Measurements from ENCODE around the gene EIF1. TPM values are rescaled to one million over a fixed set of nuclear protein-coding genes. Genes with fewer than 3 reads are reported as not detected.

EIF1 gene
- total RNA-seq, 1 experiment from 2014 or later: 481 TPM

DNA sequence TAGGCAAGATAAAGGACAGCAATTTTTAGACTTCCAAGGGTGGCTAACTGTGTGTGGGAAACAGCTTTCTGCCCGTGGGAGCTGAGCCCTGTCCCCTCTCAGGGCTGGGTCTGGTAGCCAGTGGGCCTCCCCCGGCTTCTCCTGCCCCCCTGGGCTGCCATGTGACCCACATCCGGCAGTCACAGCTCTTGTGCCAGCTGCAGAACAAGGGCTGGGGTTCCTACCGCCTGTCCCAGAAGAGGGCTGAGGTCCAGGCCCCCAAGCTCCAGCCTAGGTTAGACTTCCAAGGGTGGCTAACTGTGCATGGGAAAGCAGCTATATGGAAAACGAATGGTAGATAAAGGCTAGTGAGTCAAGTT lies 29.6 kb downstream of the EIF1 start (continued):
- TF ChIP-seq, protein P1, sequence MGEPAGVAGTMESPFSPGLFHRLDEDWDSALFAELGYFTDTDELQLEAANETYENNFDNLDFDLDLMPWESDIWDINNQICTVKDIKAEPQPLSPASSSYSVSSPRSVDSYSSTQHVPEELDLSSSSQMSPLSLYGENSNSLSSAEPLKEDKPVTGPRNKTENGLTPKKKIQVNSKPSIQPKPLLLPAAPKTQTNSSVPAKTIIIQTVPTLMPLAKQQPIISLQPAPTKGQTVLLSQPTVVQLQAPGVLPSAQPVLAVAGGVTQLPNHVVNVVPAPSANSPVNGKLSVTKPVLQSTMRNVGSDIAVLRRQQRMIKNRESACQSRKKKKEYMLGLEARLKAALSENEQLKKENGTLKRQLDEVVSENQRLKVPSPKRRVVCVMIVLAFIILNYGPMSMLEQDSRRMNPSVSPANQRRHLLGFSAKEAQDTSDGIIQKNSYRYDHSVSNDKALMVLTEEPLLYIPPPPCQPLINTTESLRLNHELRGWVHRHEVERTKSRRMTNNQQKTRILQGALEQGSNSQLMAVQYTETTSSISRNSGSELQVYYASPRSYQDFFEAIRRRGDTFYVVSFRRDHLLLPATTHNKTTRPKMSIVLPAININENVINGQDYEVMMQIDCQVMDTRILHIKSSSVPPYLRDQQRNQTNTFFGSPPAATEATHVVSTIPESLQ (CRISPR knock-in tag; IDR thresholded peaks at IDR 0.05): no peak
- TF ChIP-seq, protein P2, sequence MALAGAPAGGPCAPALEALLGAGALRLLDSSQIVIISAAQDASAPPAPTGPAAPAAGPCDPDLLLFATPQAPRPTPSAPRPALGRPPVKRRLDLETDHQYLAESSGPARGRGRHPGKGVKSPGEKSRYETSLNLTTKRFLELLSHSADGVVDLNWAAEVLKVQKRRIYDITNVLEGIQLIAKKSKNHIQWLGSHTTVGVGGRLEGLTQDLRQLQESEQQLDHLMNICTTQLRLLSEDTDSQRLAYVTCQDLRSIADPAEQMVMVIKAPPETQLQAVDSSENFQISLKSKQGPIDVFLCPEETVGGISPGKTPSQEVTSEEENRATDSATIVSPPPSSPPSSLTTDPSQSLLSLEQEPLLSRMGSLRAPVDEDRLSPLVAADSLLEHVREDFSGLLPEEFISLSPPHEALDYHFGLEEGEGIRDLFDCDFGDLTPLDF (CRISPR knock-in tag; IDR thresholded peaks at IDR 0.05): no peak
- no peak for TF ChIP-seq NR2C2 (CRISPR knock-in tag; IDR thresholded peaks at IDR 0.05)
- no peak for TF ChIP-seq TEAD4 (CRISPR knock-in tag; IDR thresholded peaks at IDR 0.05)
- TF ChIP-seq ZNF423 (CRISPR knock-in tag; IDR thresholded peaks at IDR 0.05): no peak

DNA sequence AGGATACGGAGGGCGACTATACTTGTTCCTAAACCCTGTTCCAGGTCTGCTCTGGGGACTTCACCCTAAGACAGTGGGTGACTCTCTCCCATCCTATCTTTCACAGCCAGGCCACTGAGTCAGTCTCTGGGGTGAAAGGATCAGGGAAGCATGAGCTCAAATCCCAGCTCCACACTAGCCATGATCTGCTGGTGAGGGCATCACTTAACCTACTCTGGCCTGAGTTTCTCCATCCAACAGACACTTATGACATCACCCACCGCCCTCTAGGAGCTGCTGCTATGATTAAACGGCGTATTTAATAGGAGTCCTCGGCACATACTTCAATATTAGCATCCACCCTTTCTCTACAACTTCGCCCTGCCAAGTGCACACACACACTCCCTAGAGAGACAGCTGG lies 33.5 kb downstream of the EIF1 start:
- Mint-ChIP-seq H3K9me3 (no peaks in the 10 kb centered on the region), H3K27ac (no peak overlapping the region), H3K36me3 (no peaks in the 10 kb centered on the region), H3K4me1 (0 out of 2 replicates have a peak, but pooled peaks cover 6% of the 10 kb centered on the region), H3K4me3 (no peak overlapping the region), H3K27me3 (ENCODE audit: low read depth) (peaks cover 25% of the 10 kb centered on the region)
- ATAC-seq: no peak
- TF ChIP-seq, protein P3, sequence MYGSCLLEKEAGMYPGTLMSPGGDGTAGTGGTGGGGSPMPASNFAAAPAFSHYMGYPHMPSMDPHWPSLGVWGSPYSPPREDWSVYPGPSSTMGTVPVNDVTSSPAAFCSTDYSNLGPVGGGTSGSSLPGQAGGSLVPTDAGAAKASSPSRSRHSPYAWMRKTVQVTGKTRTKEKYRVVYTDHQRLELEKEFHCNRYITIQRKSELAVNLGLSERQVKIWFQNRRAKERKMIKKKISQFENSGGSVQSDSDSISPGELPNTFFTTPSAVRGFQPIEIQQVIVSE (CRISPR knock-in tag; IDR thresholded peaks at IDR 0.05; ENCODE audit: borderline replicate concordance): no peak
- TF ChIP-seq, protein P4, sequence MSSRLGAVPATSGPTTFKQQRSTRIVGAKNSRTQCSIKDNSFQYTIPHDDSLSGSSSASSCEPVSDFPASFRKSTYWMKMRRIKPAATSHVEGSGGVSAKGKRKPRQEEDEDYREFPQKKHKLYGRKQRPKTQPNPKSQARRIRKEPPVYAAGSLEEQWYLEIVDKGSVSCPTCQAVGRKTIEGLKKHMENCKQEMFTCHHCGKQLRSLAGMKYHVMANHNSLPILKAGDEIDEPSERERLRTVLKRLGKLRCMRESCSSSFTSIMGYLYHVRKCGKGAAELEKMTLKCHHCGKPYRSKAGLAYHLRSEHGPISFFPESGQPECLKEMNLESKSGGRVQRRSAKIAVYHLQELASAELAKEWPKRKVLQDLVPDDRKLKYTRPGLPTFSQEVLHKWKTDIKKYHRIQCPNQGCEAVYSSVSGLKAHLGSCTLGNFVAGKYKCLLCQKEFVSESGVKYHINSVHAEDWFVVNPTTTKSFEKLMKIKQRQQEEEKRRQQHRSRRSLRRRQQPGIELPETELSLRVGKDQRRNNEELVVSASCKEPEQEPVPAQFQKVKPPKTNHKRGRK (CRISPR knock-in tag; IDR thresholded peaks at IDR 0.05; ENCODE audit: borderline replicate concordance): no peak
- no peak for TF ChIP-seq TP53 (CRISPR knock-in tag; IDR thresholded peaks at IDR 0.05)
- ChIA-PET POLR2A (no interaction called here), CTCF (interaction anchor here (0.6 to 1.1 kb wide), 2 partner anchors 26 to 131 kb away, joined by 5 to 7 read pairs; no protein-coding TSS in a partner anchor)
- DNase-seq (ENCODE audit: low spot score): no peak

DNA sequence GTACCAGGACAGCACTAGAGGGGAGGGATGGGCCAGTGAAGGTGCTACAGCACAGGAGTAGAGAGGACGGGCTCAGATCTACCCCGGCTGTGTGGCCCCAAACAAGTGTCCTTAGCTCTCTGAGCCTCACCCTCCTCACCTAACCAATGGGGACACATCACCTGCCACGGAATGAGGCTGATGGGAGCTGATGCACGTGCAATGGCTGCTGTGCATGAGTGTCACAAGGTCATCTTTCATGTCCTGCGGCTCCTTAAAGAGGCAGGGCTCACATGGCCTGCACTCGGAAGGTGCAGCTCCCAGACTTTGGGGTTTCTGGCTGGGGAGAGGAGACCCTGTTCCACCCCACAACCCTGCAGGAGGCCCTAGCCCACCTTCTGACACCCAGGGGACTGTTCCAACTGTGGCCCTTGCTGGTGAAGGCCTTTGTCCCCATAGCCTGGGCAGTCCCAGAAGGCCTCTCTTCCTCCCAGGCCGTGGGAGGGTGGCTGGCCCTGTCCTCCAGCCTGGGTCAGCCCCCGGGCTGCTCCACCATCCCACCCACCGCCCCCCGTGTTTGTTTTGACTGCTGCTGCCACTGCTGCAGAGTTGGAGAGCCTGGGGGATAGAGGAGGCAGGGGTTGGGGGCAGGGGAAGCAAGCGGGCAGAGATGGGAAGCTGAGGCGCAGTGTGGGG lies 35.3 kb downstream of the EIF1 start:
- POLR2A ChIA-PET: interaction anchor here (0.9 kb wide), 1 partner anchor 10 kb away, joined by 4 read pairs; the partner anchor contains the start of gene HAP1
- no peaks in the 10 kb centered on the region for H3K9me3 Mint-ChIP-seq
- H3K4me1 Mint-ChIP-seq: 0 out of 2 replicates have a peak, but pooled peaks cover 6% of the 10 kb centered on the region
- CTCF ChIA-PET: interaction anchor here (0.8 to 3.3 kb wide), 5 partner anchors 18 to 296 kb away, joined by 3 to 13 read pairs (median 5); partner anchors contain the start of genes JUP and NKIRAS2
- no peak overlapping the region for H3K27ac Mint-ChIP-seq
- DNase-seq (ENCODE audit: low spot score) (no peak), ATAC-seq (no peak)
- H3K36me3 Mint-ChIP-seq: no peaks in the 10 kb centered on the region
- TF ChIP-seq KAT7 (CRISPR knock-in tag; IDR thresholded peaks at IDR 0.05; ENCODE audit: borderline replicate concordance) (no peak), ETV6 (CRISPR knock-in tag; IDR thresholded peaks at IDR 0.05) (no peak), FOXP1 (CRISPR knock-in tag; IDR thresholded peaks at IDR 0.05; ENCODE audit: borderline replicate concordance) (no peak), ZNF263 (CRISPR knock-in tag; IDR thresholded peaks at IDR 0.05; ENCODE audit: low read depth) (no peak), TP53 (CRISPR knock-in tag; IDR thresholded peaks at IDR 0.05) (no peak), ATF1 (CRISPR knock-in tag; IDR thresholded peaks at IDR 0.05) (no peak), JUN (CRISPR knock-in tag; IDR thresholded peaks at IDR 0.05) (no peak), NFE2L1 (CRISPR knock-in tag; IDR thresholded peaks at IDR 0.05) (no peak), JAZF1 (CRISPR knock-in tag; IDR thresholded peaks at IDR 0.05) (no peak), CBFB (CRISPR knock-in tag; IDR thresholded peaks at IDR 0.05; ENCODE audit: low read depth) (no peak), MXD4 (CRISPR knock-in tag; IDR thresholded peaks at IDR 0.05; ENCODE audit: borderline replicate concordance) (no peak), ESRRA (CRISPR knock-in tag; IDR thresholded peaks at IDR 0.05; ENCODE audit: borderline replicate concordance) (no peak)
- TF ChIP-seq, protein P5, sequence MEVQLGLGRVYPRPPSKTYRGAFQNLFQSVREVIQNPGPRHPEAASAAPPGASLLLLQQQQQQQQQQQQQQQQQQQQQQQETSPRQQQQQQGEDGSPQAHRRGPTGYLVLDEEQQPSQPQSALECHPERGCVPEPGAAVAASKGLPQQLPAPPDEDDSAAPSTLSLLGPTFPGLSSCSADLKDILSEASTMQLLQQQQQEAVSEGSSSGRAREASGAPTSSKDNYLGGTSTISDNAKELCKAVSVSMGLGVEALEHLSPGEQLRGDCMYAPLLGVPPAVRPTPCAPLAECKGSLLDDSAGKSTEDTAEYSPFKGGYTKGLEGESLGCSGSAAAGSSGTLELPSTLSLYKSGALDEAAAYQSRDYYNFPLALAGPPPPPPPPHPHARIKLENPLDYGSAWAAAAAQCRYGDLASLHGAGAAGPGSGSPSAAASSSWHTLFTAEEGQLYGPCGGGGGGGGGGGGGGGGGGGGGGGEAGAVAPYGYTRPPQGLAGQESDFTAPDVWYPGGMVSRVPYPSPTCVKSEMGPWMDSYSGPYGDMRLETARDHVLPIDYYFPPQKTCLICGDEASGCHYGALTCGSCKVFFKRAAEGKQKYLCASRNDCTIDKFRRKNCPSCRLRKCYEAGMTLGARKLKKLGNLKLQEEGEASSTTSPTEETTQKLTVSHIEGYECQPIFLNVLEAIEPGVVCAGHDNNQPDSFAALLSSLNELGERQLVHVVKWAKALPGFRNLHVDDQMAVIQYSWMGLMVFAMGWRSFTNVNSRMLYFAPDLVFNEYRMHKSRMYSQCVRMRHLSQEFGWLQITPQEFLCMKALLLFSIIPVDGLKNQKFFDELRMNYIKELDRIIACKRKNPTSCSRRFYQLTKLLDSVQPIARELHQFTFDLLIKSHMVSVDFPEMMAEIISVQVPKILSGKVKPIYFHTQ (CRISPR knock-in tag; IDR thresholded peaks at IDR 0.05): no peak
- TF ChIP-seq, protein P6, sequence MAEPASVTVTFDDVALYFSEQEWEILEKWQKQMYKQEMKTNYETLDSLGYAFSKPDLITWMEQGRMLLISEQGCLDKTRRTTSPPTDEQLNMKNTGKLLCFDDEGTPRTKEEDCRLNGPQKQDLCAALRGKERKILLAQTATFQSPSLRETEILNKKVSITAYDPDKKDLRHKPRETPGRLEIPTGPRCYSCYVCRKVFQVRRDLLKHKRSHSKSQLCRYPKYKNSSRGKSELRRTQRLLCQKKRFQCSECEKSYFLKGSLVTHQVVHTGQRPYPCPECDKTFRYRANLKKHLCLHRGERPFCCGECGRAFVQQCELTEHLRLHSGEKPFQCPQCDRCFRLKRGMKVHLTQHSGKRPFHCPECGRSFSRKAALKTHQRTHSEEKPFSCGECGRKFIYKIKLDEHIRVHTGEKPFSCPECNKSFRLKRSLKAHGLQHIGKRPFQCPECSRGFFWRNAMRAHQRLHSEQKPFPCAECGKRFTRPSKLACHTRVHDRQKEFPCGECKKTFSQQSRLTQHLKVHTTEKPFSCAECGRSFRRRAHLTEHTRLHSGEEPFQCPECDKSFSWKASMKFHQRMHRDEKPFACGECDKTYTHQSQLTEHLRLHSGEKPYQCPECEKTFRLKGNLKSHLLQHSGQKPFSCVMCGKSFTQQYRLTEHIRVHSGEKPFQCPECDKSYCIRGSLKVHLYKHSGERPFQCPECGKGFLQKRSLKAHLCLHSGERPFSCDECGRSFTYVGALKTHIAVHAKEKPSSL (CRISPR knock-in tag; conservative IDR thresholded peaks at IDR 0.05): no peak
- TF ChIP-seq, protein P7, sequence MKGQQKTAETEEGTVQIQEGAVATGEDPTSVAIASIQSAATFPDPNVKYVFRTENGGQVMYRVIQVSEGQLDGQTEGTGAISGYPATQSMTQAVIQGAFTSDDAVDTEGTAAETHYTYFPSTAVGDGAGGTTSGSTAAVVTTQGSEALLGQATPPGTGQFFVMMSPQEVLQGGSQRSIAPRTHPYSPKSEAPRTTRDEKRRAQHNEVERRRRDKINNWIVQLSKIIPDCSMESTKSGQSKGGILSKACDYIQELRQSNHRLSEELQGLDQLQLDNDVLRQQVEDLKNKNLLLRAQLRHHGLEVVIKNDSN (CRISPR knock-in tag; IDR thresholded peaks at IDR 0.05): no peak
- H3K27me3 Mint-ChIP-seq (ENCODE audit: low read depth): peaks cover 9% of the 10 kb centered on the region
- H3K4me3 Mint-ChIP-seq: no peak overlapping the region

Data from WTC11 (cell line).